Activated naive CD4-positive, alpha-beta T cell treated with anti-CD3 and anti-CD28 coated beads, Interleukin-2, amount 50 U/mL, for 72 hours (primary cell): ENCODE data around the gene KCNH3. TPM values are rescaled to one million over a fixed set of nuclear protein-coding genes. Genes with fewer than 3 reads are reported as not detected.
A peak's percentile ranks its signal among the peaks of the same experiment; 100 is the strongest.

ENCODE experiments used
- ATAC-seq, 2 donors: fragments of 150-1000 bp; cut with Tn5 transposase; 2 replicates each; pipeline ENCODE4 v1.10.0; 2021; ENCODE audit warnings: mild to moderate bottlenecking in 2 of 2, moderate library complexity in 2 of 2
- DNase-seq, 2 donors: peaks; one replicate each; pipeline ENCODE4 v3.0.0; 2021 to 2022; ENCODE audit warnings: low spot score in 2 of 2
- H3K27ac Mint-ChIP-seq, 2 donors: one replicate each; pipeline ENCODE4 v1.8.0; 2022; ENCODE audit warnings: mild to moderate bottlenecking in 2 of 2, mixed read lengths in 2 of 2
- H3K36me3 Mint-ChIP-seq, 2 donors: one replicate each; pipeline ENCODE4 v1.8.0; 2022; ENCODE audit warnings: mixed read lengths in 2 of 2
- H3K9me3 Mint-ChIP-seq, 2 donors: one replicate each; pipeline ENCODE4 v1.8.0; 2022; ENCODE audit warnings: mixed read lengths in 2 of 2
- total RNA-seq, 2 donors: library from RNA; stranded (reverse); gene quantifications; one replicate each; pipeline ENCODE4 v1.2.3, GENCODE V29; 2022

The KCNH3 gene
- total RNA-seq, 2 donors from 2014 or later: 0.39 to 6.3 TPM

GRCh38 chr12:49563951-49564685 lies 25.3 kb downstream of the KCNH3 start:
- Mint-ChIP-seq H3K9me3 (no peaks in the 10 kb centered on the region), H3K27ac (peak overlapping the region in 1 of 2 donors; percentile 74), H3K36me3 (peaks cover 16 to 17% of the 10 kb centered on the region in 2 donors)
- DNase-seq: no peak
- no peak for ATAC-seq

GRCh38 chr12:49564686-49565405 lies 26.0 kb downstream of the KCNH3 start:
- peaks cover 16 to 17% of the 10 kb centered on the region in 2 donors for H3K36me3 Mint-ChIP-seq
- ATAC-seq: no peak
- no peak for DNase-seq
- no peaks in the 10 kb centered on the region for H3K9me3 Mint-ChIP-seq
- H3K27ac Mint-ChIP-seq: no peak overlapping the region

- ATAC-seq: no peak
- no peaks in the 10 kb centered on the region for H3K9me3 Mint-ChIP-seq
- H3K36me3 Mint-ChIP-seq: peaks cover 16 to 17% of the 10 kb centered on the region in 2 donors
- H3K27ac Mint-ChIP-seq: peak overlapping the region in 1 of 2 donors; percentile 91
- no peak for DNase-seq
Measured at GRCh38 chr12:49565406-49566265, 26.8 kb downstream of the KCNH3 start.

DNA sequence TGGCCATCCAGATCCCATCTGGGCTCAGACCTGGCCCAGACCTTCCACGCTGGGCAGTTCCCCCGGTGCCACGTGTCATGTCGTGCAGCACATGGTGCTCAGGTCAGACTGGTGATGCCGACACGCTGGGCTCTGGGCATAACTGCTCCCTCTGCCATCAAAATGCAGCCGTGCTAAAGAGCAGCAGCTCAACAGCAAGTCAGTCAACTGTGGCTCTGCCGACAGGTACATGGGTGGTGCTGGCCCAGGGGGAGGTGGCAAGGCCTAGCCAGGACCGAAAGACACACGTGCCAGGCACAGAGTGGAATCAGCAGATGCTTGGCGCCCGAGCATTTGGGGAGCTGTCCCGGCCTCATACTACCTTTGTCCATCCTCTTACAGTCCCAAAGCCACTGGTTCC lies 27.5 kb downstream of the KCNH3 start:
- Mint-ChIP-seq H3K27ac (no peak overlapping the region), H3K9me3 (no peaks in the 10 kb centered on the region)
- DNase-seq: no peak

DNA sequence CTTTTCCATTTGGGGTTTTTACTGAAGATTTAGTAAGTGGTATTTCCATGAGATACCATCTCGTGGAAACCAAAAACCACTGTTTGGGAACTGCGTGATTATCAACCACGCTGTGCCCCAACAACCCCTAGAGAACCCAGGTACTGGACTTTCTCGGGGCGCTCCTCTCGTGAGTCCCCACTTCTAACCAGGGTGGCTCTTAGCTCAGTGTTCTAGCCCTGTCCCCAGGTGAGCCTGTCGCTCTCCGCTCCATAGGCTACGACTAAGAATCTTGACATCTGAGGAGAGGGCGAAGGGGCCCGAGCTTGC lies 28.4 kb downstream of the KCNH3 start:
- peaks cover 16 to 17% of the 10 kb centered on the region in 2 donors for H3K36me3 Mint-ChIP-seq
- no peak for DNase-seq
- H3K9me3 Mint-ChIP-seq: no peaks in the 10 kb centered on the region
- ATAC-seq: peak; percentile 7 to 17
- peak overlapping the region; percentile 96 to 100 for H3K27ac Mint-ChIP-seq

More for the DNA sequence above, 27.5 kb downstream of the KCNH3 start:
- H3K36me3 Mint-ChIP-seq: peaks cover 16 to 17% of the 10 kb centered on the region in 2 donors
- ATAC-seq: no peak

GRCh38 chr12:49567611-49568441 lies 29.0 kb downstream of the KCNH3 start, which contains the start of gene MCRS1:
Gene MCRS1 (minus strand): TSS chr12:49568142. CDS start chr12:49566731, 1,411 bp downstream.
- ATAC-seq (peak; percentile 94 to 95), DNase-seq (peak; percentile 90)
- H3K27ac Mint-ChIP-seq: peak within 1 kb of the TSS; percentile 96 to 100
- H3K36me3 Mint-ChIP-seq: peaks cover 16 to 17% of the 10 kb centered on the region in 2 donors
- no peaks in the 10 kb centered on the region for H3K9me3 Mint-ChIP-seq

DNA sequence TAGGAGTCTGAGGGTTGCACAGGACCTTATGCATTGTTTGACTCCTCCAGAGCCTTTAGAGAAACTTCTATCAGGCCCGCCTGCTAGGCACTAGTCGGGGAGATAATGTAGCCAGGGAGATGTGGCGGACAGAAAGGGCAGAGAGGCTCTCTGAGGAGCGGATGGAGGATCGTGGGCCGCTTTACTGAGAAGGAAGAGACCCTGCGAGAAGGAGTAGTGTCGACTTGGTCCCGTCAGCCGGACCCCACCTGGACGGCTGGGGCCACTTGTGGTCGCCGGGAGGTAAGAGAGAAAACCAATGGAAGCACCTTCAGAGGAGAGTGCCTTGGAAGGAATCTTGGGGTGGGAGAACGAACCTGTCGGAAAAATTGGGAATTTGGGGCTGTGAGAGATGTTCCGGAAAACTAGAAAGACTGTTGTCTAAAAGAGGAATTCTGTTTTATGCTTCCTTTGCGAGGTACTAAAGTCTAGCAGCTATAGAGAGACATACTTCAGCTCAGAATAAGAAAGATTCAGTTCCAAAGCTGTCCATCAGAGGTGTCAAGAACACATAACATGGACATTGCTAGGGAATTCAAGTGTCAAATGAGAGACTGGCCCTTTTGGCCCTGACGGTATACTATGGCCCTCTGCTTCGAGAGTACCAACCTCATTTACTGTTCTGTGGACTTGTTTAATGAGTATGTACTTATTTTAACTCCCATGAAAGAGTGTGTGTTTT lies 29.8 kb downstream of the KCNH3 start:
- DNase-seq: no peak
- Mint-ChIP-seq H3K9me3 (no peaks in the 10 kb centered on the region), H3K36me3 (peaks cover 16 to 17% of the 10 kb centered on the region in 2 donors), H3K27ac (peak overlapping the region; percentile 96 to 100)
- peak; percentile 23 to 38 for ATAC-seq

DNA sequence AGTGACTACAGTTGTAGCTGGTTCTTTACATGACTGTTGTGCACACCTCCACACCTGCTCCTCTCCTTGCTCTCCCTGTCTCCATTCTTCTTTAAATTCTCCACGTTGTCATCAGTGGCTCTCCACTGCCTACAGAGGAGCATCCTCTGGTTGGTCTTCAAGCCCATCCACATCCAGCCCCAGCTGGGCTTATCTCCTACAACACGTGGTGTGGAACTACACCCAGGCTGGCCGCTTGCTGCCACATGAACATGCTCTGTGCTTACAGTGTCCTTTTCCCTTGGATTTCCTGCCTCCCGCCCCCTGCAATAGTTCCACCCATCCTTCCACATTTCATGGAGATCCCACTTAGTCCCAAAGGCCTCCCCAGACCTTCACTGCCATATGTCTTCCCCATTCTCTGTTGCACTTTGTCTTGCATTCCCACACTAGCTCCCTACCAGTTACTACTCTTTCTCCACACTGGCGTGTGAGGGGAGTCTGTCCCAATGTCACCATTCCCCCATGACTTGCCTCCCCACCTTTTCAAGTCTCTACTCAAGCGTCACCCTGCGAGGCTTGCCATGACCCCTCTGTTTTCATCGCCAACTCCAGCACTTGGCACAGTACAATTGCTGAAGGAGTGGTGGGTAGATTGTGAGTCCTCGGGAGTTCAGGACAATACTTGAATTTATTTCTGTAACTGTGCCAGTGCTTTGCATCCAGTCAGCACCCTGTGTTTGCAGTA lies 38.9 kb downstream of the KCNH3 start:
- ATAC-seq: no peak
- H3K27ac Mint-ChIP-seq: no peak overlapping the region

GRCh38 chr12:49578471-49579112 lies 39.8 kb downstream of the KCNH3 start:
- no peaks in the 10 kb centered on the region for H3K9me3 Mint-ChIP-seq
- no peak overlapping the region for H3K27ac Mint-ChIP-seq
- peaks cover 0 to 9% of the 10 kb centered on the region in 2 donors for H3K36me3 Mint-ChIP-seq
- peak in 1 of 2 donors; percentile 42 for DNase-seq
- no peak for ATAC-seq

More for the DNA sequence above, 38.9 kb downstream of the KCNH3 start:
- Mint-ChIP-seq H3K9me3 (no peaks in the 10 kb centered on the region), H3K36me3 (peaks cover 0 to 8% of the 10 kb centered on the region in 2 donors)
- DNase-seq: peak in 1 of 2 donors; percentile 20

DNA sequence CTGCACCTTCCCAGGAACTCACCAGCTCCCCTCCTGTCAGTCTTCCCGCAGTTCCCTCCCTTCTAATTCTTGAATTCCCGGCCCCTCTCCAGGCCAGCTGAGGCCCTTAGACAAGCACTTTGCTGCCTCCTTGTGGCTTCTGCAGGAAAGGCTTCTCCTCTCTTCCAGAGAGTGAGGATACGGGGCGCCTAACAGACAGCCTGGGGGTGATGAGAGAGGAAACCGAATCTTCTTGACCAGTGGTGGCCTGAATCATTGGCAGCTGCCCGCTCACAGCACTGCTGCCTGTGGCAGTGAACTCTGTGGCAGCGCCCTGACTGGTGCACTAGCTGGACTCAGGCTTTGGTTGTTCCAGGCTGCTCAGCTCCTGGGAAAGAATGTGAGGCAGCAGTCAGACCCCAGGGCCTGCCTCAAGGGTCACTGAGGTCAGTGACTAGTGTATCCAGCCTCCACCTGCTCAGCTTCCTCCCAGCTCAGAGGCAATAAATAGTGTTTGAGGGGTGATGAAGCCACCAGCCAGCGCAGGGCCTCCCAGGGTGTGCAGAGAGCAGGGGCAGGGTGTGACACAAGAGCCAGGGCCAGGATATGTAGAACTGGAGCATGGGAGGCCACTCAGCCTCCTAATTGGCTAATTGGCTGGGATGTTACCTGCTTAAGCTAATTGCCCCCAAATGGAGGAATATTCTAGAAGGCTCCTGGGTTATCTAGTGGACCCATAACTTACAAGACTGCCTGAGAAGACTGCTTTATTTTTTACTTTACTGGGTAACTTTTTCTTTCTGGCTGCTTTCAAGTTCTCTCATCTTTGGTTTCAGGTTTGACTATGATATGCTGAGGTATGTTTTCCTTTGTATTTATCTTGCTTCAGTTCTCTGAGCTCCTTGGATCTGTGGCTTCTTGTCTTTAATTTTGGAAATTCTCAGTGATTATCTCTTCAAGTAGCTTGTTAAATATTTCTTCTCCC lies 42.0 kb downstream of the KCNH3 start:
- Mint-ChIP-seq H3K9me3 (no peaks in the 10 kb centered on the region), H3K36me3 (peaks cover 0 to 9% of the 10 kb centered on the region in 2 donors), H3K27ac (no peak overlapping the region)
- peak; percentile 47 to 61 for DNase-seq
- peak; percentile 81 to 82 for ATAC-seq

- ATAC-seq: no peak
- no peaks in the 10 kb centered on the region for H3K9me3 Mint-ChIP-seq
- no peak overlapping the region for H3K27ac Mint-ChIP-seq
- DNase-seq: no peak
- H3K36me3 Mint-ChIP-seq: peaks cover 0 to 9% of the 10 kb centered on the region in 2 donors
Measured at GRCh38 chr12:49582201-49582600, 43.4 kb downstream of the KCNH3 start.

GRCh38 chr12:49582850-49583249 lies 44.0 kb downstream of the KCNH3 start:
- DNase-seq: no peak
- no peak for ATAC-seq
- Mint-ChIP-seq H3K36me3 (peaks cover 0 to 9% of the 10 kb centered on the region in 2 donors), H3K9me3 (no peaks in the 10 kb centered on the region), H3K27ac (no peak overlapping the region)

DNA sequence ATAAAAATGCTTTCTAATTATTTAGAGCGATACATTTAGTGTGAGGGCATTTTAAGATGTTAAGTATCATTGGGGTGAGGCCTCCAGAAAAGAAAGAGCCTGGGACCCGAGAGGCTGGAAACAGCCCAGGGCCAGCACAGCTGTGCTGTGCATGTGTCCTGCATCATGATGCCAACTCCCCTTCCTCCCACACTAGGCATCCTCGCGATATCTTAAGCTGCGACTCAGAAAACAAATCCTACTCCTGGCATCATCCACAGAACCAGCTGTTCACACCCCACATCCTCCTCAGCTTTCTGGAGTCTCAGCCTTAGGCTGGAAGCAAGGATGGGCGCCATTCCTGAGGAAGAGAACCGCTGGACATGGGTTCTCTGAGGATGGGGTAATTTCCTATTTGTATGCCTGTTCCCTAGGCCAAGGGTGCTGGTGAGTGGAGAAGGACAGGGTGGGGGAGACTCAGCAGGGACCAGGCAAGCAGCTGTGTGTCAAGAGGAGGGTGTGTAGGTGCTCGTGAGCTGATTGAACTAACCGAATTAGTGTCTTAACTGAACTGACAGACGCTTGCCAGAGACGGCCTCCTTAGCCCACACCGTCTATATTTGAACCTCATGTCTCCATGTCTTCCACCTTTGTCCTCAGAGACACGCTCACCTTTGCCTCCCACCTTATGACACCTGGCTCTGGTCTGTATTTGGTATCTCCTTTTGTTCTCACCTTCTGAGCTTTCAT lies 44.7 kb downstream of the KCNH3 start:
- ATAC-seq: no peak

More for the DNA sequence above, 44.7 kb downstream of the KCNH3 start:
- no peaks in the 10 kb centered on the region for H3K9me3 Mint-ChIP-seq
- peaks cover 0 to 9% of the 10 kb centered on the region in 2 donors for H3K36me3 Mint-ChIP-seq
- no peak for DNase-seq
- no peak overlapping the region for H3K27ac Mint-ChIP-seq
